ENCODE results near the gene ITPR1. TPM values are rescaled to one million over a fixed set of nuclear protein-coding genes. Genes with fewer than 3 reads are reported as not detected.

Gene ITPR1
- total RNA-seq, 4 donors from 2014 or later = 12.1 to 68.7 (median 25.6) TPM

- TF ChIP-seq, protein P1, sequence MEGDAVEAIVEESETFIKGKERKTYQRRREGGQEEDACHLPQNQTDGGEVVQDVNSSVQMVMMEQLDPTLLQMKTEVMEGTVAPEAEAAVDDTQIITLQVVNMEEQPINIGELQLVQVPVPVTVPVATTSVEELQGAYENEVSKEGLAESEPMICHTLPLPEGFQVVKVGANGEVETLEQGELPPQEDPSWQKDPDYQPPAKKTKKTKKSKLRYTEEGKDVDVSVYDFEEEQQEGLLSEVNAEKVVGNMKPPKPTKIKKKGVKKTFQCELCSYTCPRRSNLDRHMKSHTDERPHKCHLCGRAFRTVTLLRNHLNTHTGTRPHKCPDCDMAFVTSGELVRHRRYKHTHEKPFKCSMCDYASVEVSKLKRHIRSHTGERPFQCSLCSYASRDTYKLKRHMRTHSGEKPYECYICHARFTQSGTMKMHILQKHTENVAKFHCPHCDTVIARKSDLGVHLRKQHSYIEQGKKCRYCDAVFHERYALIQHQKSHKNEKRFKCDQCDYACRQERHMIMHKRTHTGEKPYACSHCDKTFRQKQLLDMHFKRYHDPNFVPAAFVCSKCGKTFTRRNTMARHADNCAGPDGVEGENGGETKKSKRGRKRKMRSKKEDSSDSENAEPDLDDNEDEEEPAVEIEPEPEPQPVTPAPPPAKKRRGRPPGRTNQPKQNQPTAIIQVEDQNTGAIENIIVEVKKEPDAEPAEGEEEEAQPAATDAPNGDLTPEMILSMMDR (IDR thresholded peaks at IDR 0.05) = no peak
- no peak for TF ChIP-seq POLR2A (IDR thresholded peaks at IDR 0.05)
- Histone ChIP-seq H3K27ac (no peak overlapping the region), H3K4me1 (no peaks in the 10 kb centered on the region), H3K9me3 (peaks cover 0 to 8% (median 0%) of the 10 kb centered on the region in 3 donors), H3K36me3 (peaks cover 0 to 72% (median 0%) of the 10 kb centered on the region in 3 donors), H3K27me3 (no peaks in the 10 kb centered on the region), H3K4me3 (no peak overlapping the region)
- 89 to 100% methylated on average over 1 of the region's 1 CpG for WGBS, 2 donors
- intact Hi-C loops (cut with DNase I) = no loop called here
- DNase-seq = no peak
Measured at GRCh38 chr3:4690277-4690676, 197.1 kb downstream of the ITPR1 start.

DNA sequence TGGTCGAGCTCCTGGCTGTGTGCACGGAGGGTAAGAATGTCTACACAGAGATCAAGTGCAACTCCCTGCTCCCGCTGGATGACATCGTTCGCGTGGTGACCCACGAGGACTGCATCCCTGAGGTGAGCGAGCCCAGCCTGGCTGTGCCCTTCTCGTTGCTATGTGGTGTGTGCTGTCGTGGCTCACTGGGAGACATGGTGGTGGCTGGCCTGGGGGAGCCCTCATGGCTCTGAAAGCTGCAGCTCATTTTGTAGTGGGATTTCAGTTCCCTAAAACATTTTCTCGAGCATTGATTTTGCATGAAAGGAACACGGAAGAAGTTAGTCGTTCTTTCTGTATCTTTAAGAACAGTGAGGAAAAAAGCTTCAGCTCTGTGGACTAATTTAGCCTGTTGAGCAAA is 200.5 kb downstream of the ITPR1 start:
- Histone ChIP-seq H3K36me3 (peaks cover 0 to 45% (median 0%) of the 10 kb centered on the region in 3 donors), H3K4me1 (no peaks in the 10 kb centered on the region), H3K4me3 (no peak overlapping the region), H3K27ac (no peak overlapping the region), H3K9me3 (peaks cover 0 to 8% (median 0%) of the 10 kb centered on the region in 3 donors), H3K27me3 (no peaks in the 10 kb centered on the region)
- intact Hi-C loops (cut with DNase I) = no loop called here
- WGBS, 2 donors = 78 to 82% methylated on average over 5 to 7 of the region's 13 CpGs
- TF ChIP-seq, protein P1 (IDR thresholded peaks at IDR 0.05) = no peak
- TF ChIP-seq POLR2A (IDR thresholded peaks at IDR 0.05) = no peak
- no peak for DNase-seq

GRCh38 chr3:4695846-4696245 is 202.7 kb downstream of the ITPR1 start:
- WGBS, 2 donors = 62 to 83% methylated on average over 2 of the region's 2 CpGs
- no peak overlapping the region for H3K27ac ChIP-seq
- no peaks in the 10 kb centered on the region for H3K9me3 ChIP-seq
- H3K4me3 ChIP-seq = no peak overlapping the region
- H3K27me3 ChIP-seq = no peaks in the 10 kb centered on the region
- DNase-seq = no peak
- intact Hi-C loops (cut with DNase I) = no loop called here
- H3K4me1 ChIP-seq = no peaks in the 10 kb centered on the region
- TF ChIP-seq, protein P1 (IDR thresholded peaks at IDR 0.05) = no peak
- no peak for TF ChIP-seq POLR2A (IDR thresholded peaks at IDR 0.05)
- peaks cover 0 to 31% (median 0%) of the 10 kb centered on the region in 3 donors for H3K36me3 ChIP-seq

- TF ChIP-seq POLR2A (IDR thresholded peaks at IDR 0.05) = no peak
- TF ChIP-seq, protein P1 (IDR thresholded peaks at IDR 0.05) = no peak
- Histone ChIP-seq H3K9me3 (no peaks in the 10 kb centered on the region), H3K4me3 (no peak overlapping the region), H3K36me3 (peaks cover 0 to 35% (median 0%) of the 10 kb centered on the region in 3 donors), H3K27ac (no peak overlapping the region), H3K4me1 (no peaks in the 10 kb centered on the region), H3K27me3 (no peaks in the 10 kb centered on the region)
- no peak for DNase-seq
- intact Hi-C loops (cut with DNase I) = no loop called here
- WGBS, 2 donors = 40 to 79% methylated on average over 4 of the region's 4 CpGs
Measured at GRCh38 chr3:4696266-4696665, 203.1 kb downstream of the ITPR1 start.

DNA sequence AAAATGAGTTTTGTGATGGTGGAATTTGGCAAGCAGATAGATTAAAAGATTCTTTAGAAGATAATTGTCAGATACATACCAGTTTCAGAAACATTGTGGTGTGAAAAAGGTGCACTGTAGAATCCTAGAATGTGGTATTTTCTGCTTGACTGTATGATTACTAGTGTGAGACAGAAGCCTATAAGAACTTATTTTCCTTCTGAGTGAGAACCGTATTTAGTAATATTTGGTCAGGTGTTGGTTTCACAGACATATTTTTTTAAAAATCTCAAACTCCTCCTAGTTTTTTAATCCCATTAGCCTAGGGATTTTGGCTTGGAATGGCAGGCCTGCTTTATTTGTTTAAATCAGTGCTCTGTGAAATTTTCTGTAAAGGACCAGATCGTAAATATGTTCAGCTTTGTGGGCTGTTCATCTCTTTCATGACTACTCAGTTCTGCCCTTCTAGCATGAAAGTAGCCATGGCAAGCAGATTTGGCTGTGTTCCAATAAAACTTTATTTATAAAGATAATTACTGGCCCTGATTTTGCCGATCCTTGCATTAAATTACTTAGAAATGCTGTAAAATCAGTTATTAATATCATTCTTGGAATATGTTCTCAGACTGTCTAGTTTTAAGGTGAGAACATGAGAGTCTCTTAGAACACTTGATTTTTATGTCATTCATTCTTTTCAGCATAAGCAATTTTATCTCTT is 205.1 kb downstream of the ITPR1 start:
- DNase-seq = no peak
- WGBS, 2 donors = 89 to 94% methylated on average over 3 of the region's 3 CpGs
- intact Hi-C loops (cut with DNase I) = no loop called here
- Histone ChIP-seq H3K27me3 (no peaks in the 10 kb centered on the region), H3K4me3 (no peak overlapping the region), H3K36me3 (peaks cover 0 to 30% (median 0%) of the 10 kb centered on the region in 3 donors), H3K9me3 (no peaks in the 10 kb centered on the region), H3K27ac (no peak overlapping the region), H3K4me1 (peaks cover 7 to 11% (median 9%) of the 10 kb centered on the region in 3 donors)
- TF ChIP-seq, protein P1 (IDR thresholded peaks at IDR 0.05) = no peak
- TF ChIP-seq POLR2A (IDR thresholded peaks at IDR 0.05) = no peak

Measured in esophagus squamous epithelium (tissue), 5 donors.